Measurements from ENCODE around the gene FLT4.

DNA sequence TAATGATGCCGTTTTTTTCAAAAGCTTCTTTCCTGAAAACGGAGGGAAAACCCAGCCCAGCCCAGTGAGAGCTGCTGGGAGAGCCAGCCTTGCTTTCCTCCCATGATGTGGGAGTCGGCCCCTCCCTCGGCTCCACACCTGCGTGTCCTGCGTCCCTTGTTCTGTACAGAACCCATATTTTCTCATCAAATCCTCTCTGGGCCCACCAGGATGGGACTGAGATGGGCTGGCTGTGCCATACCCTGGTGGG, 8.9 kb downstream of the FLT4 start:
- TF ChIP-seq, protein P1, sequence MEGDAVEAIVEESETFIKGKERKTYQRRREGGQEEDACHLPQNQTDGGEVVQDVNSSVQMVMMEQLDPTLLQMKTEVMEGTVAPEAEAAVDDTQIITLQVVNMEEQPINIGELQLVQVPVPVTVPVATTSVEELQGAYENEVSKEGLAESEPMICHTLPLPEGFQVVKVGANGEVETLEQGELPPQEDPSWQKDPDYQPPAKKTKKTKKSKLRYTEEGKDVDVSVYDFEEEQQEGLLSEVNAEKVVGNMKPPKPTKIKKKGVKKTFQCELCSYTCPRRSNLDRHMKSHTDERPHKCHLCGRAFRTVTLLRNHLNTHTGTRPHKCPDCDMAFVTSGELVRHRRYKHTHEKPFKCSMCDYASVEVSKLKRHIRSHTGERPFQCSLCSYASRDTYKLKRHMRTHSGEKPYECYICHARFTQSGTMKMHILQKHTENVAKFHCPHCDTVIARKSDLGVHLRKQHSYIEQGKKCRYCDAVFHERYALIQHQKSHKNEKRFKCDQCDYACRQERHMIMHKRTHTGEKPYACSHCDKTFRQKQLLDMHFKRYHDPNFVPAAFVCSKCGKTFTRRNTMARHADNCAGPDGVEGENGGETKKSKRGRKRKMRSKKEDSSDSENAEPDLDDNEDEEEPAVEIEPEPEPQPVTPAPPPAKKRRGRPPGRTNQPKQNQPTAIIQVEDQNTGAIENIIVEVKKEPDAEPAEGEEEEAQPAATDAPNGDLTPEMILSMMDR (IDR thresholded peaks at IDR 0.05): no peak
- no peak for TF ChIP-seq POLR2A (IDR thresholded peaks at IDR 0.05)
- TF ChIP-seq EP300 (IDR thresholded peaks at IDR 0.05): no peak
- TF ChIP-seq POLR2AphosphoS5 (IDR thresholded peaks at IDR 0.05): no peak
